ENCODE data around the gene BDNF.

The BDNF gene

DNA sequence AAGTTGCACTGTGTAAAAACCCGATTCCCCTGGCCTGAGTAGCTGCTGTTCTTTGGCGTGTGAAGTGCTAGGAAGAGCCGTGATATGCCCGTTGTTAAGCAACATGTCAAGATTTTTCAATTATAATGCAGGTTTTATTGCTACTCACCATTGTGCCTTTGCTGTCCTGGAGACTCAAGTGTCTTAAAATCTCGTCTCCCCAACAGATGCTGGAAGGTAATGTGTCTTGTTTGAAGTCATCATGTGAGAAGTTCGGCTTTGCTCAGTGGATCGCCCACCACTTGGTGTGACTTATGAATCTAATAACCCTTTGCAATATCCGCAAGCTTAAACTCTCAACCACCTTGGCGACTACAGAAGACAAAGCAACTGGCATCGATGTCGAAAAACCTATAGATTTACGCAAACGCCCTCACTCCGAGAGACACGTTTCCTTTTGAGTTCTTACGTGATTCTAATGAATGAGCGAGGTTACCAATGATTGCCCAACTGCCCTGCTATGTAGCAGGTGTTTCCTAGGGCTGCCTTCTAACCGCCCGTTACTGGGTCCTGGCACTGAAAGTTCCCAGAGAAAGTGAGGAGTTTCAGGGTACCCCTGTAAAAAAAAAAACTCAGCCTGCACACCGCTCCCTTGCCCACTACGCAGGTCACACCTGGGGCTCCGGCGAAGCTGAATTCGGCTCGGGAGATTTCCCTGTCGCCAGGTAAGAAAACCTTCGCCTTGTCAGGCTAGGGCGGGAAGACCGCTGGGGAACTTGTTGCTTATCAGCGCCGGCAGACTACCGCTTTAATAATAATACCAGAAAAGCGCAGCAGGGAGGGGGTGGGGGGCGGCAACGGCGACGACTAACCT, 21.2 kb upstream of the BDNF start:
- Histone ChIP-seq H3K9ac (ENCODE audit: insufficient read length) (no peak overlapping the region), H3K27ac (no peak overlapping the region), H3K9me3 (ENCODE audit: low read depth, low read length) (no peaks in the 10 kb centered on the region), H3K36me3 (ENCODE audit: insufficient read depth, low read length) (no peaks in the 10 kb centered on the region), H3K4me3 (no peak overlapping the region)
- DNase-seq (ENCODE audit: low read depth, low spot score) = no peak
- TF ChIP-seq EZH2 (IDR thresholded peaks at IDR 0.05) = no peak
- no peak for TF ChIP-seq POLR2AphosphoS5 (IDR thresholded peaks at IDR 0.05; ENCODE audit: borderline replicate concordance, low read depth, low read length)
- no peak for TF ChIP-seq FOXP2 (optimal IDR thresholded peaks at IDR 0.05; ENCODE audit: control extremely low read depth, extremely low read length, insufficient read depth)

- H3K36me3 ChIP-seq (ENCODE audit: insufficient read depth, low read length) = no peaks in the 10 kb centered on the region
- no peak for DNase-seq (ENCODE audit: low read depth, low spot score)
- H3K9me3 ChIP-seq (ENCODE audit: low read depth, low read length) = no peaks in the 10 kb centered on the region
- TF ChIP-seq EZH2 (IDR thresholded peaks at IDR 0.05) (no peak), POLR2AphosphoS5 (IDR thresholded peaks at IDR 0.05; ENCODE audit: borderline replicate concordance, low read depth, low read length) (no peak), FOXP2 (optimal IDR thresholded peaks at IDR 0.05; ENCODE audit: control extremely low read depth, extremely low read length, insufficient read depth) (no peak)
- no peak overlapping the region for H3K9ac ChIP-seq (ENCODE audit: insufficient read length)
- no peak overlapping the region for H3K27ac ChIP-seq
- no peak overlapping the region for H3K4me3 ChIP-seq
Measured at GRCh38 chr11:27720277-27720830, 20.1 kb upstream of the BDNF start.

DNA sequence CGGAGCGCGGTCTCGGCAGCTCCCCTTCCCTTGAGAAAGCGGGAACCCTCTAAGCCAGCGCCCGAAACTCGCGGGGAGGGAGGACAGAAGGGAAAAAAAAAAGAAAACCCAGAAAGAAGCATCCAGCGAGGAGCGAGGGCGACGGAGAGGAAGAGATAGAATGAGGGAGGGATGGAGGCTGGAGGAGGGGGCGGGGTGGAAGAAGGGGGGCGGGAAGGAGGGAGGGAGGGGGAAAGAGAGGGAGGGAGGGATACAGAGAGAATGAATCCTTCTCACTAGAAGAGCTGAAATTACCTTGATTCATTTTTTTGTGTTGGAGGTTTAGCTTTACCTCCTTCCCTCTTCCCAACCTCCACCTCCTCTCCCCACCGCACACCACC, 19.3 kb upstream of the BDNF start:
- DNase-seq (ENCODE audit: low read depth, low spot score) = no peak
- no peak for TF ChIP-seq POLR2AphosphoS5 (IDR thresholded peaks at IDR 0.05; ENCODE audit: borderline replicate concordance, low read depth, low read length)
- TF ChIP-seq FOXP2 (optimal IDR thresholded peaks at IDR 0.05; ENCODE audit: control extremely low read depth, extremely low read length, insufficient read depth) = no peak
- no peak for TF ChIP-seq EZH2 (IDR thresholded peaks at IDR 0.05)
- Histone ChIP-seq H3K9ac (ENCODE audit: insufficient read length) (no peak overlapping the region), H3K36me3 (ENCODE audit: insufficient read depth, low read length) (no peaks in the 10 kb centered on the region), H3K27ac (no peak overlapping the region), H3K9me3 (ENCODE audit: low read depth, low read length) (no peaks in the 10 kb centered on the region), H3K4me3 (no peak overlapping the region)

DNA sequence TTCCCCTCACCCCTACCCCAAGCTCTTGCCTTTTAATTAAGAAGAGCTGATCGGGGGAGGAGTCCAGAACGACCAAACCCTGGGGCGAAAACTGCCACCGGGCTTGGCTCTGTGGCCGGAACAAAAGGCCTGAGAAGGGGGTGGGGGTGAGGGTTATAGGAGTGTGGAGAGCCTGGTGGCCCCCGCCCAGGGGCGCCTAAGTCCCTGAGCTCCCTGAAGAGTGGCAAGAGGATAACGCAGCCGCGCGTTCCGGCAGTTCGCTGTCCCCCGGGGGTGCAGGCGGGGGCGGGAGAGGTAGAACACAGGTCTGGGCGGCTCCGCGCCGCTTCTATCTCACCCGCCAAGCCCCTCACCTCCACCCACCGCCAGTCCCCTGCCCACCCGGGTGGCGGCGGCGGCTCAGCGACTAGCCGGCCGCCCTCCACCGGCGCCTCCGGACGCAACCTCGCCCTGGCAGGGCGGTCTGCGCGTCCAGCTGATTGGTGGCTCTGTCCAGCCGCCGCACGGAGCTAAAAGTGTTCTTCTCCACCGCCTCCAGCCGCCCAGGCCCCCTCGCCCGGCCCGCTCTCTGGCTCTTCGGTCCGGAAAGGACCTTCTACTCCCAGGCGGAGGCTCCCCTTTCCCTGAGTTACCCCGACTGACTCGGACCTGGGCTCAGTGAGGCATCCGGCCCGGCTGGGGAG, 18.7 kb upstream of the BDNF start:
- Histone ChIP-seq H3K36me3 (ENCODE audit: insufficient read depth, low read length) (no peaks in the 10 kb centered on the region), H3K9me3 (ENCODE audit: low read depth, low read length) (no peaks in the 10 kb centered on the region), H3K4me3 (peak overlapping the region; percentile 70), H3K27ac (no peak overlapping the region), H3K9ac (ENCODE audit: insufficient read length) (no peak overlapping the region)
- DNase-seq (ENCODE audit: low read depth, low spot score) = no peak
- TF ChIP-seq FOXP2 (optimal IDR thresholded peaks at IDR 0.05; ENCODE audit: control extremely low read depth, extremely low read length, insufficient read depth) = no peak
- TF ChIP-seq EZH2 (IDR thresholded peaks at IDR 0.05) = peak; percentile 72

DNA sequence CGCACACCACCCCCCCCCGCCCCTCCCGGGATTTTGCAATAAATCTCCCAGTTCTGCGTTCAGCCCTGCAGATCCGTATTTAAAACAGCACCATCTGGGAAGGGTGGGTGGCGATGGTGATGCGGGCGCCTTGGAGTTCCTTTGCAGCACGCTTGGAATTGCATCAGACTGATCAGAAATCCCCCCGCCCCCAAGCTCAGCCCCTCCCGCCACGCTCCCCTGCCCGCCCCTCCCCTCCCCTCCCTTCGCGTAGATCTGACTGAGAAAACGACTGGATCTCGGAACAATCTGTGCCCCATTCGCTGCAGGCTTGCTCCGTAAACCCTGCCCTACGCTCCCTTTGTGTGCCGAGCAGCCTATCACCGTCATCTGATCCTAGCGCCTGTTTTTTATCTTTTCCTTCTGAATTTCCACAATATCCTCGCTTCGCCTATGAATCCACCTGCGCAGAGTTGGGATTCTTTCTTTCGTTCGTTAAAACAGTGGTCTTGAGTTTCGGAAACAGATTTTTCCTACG, 18.1 kb upstream of the BDNF start:
- Histone ChIP-seq H3K9me3 (ENCODE audit: low read depth, low read length) (no peaks in the 10 kb centered on the region), H3K4me3 (peak overlapping the region; percentile 70), H3K36me3 (ENCODE audit: insufficient read depth, low read length) (no peaks in the 10 kb centered on the region), H3K27ac (no peak overlapping the region), H3K9ac (ENCODE audit: insufficient read length) (no peak overlapping the region)
- TF ChIP-seq FOXP2 (optimal IDR thresholded peaks at IDR 0.05; ENCODE audit: control extremely low read depth, extremely low read length, insufficient read depth) (no peak), POLR2AphosphoS5 (IDR thresholded peaks at IDR 0.05; ENCODE audit: borderline replicate concordance, low read depth, low read length) (no peak), EZH2 (IDR thresholded peaks at IDR 0.05) (no peak)
- DNase-seq (ENCODE audit: low read depth, low spot score) = no peak

DNA sequence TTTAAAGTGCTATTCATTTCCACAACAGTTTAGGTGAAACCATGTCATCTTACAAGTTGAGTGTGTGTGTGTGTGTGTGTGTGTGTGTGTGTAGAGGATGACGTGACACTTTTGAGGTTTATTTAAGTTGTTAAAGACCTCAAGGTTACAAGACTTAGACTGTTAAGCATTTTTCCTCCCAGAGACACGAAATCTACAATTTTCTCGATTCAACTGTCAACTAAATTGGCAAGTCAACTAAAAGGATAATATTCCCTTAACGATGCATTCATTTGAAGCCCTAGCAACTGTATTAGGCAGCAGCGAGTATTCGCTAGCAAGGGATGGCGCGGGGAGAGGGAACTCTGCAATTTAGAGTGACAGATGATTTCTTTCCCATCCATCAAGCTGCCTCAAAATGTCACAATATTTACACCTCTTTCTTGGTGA, 17.6 kb upstream of the BDNF start:
- Histone ChIP-seq H3K9ac (ENCODE audit: insufficient read length) (no peak overlapping the region), H3K9me3 (ENCODE audit: low read depth, low read length) (no peaks in the 10 kb centered on the region), H3K4me3 (peak overlapping the region; percentile 70), H3K36me3 (ENCODE audit: insufficient read depth, low read length) (no peaks in the 10 kb centered on the region), H3K27ac (no peak overlapping the region)
- TF ChIP-seq FOXP2 (optimal IDR thresholded peaks at IDR 0.05; ENCODE audit: control extremely low read depth, extremely low read length, insufficient read depth) = no peak
- TF ChIP-seq EZH2 (IDR thresholded peaks at IDR 0.05) = no peak
- TF ChIP-seq POLR2AphosphoS5 (IDR thresholded peaks at IDR 0.05; ENCODE audit: borderline replicate concordance, low read depth, low read length) = no peak
- DNase-seq (ENCODE audit: low read depth, low spot score) = no peak

DNA sequence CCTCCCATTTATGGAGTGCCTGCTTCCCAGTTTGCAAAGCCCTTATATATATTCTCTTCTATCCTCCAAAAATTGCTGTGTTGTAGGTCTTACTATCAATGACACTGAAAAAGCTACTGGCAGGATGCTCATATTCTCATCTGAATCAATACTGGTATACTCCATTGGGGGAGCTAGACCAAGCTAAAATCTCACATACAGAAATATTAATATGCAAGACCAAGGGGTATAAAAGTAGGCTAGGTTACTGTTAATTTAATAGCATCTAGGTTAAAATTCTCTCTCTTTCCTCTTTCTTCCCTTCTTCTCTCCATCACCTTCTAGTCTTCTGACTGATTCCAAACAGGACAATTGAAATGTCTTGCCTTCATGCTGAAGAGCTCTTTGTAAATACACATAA, 17.1 kb upstream of the BDNF start:
- no peak for DNase-seq (ENCODE audit: low read depth, low spot score)
- Histone ChIP-seq H3K4me3 (no peak overlapping the region), H3K27ac (no peak overlapping the region), H3K9me3 (ENCODE audit: low read depth, low read length) (no peaks in the 10 kb centered on the region), H3K9ac (ENCODE audit: insufficient read length) (no peak overlapping the region), H3K36me3 (ENCODE audit: insufficient read depth, low read length) (no peaks in the 10 kb centered on the region)
- TF ChIP-seq EZH2 (IDR thresholded peaks at IDR 0.05) = no peak
- TF ChIP-seq FOXP2 (optimal IDR thresholded peaks at IDR 0.05; ENCODE audit: control extremely low read depth, extremely low read length, insufficient read depth) = no peak
- no peak for TF ChIP-seq POLR2AphosphoS5 (IDR thresholded peaks at IDR 0.05; ENCODE audit: borderline replicate concordance, low read depth, low read length)

DNA sequence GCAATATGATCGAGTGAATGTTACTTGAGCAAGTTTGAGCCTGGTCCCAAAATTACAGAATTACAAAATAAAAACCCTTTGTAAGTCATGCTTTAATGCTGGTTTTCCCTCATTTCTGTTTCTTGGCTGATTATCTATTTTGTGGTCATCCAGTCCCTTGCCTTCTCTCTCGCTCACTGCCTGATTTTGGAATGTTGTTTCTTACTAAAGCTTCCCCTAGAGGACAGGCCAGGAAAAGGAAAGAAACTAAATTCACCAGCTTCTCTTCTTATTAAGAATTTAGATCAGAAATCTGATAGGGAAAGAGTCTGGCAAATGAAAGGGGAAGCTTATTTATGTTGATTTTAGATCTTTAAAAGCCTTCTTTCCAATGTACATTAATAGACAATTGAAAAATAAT, 16.6 kb upstream of the BDNF start:
- no peaks in the 10 kb centered on the region for H3K9me3 ChIP-seq (ENCODE audit: low read depth, low read length)
- H3K9ac ChIP-seq (ENCODE audit: insufficient read length) = no peak overlapping the region
- H3K4me3 ChIP-seq = no peak overlapping the region
- DNase-seq (ENCODE audit: low read depth, low spot score) = no peak
- TF ChIP-seq POLR2AphosphoS5 (IDR thresholded peaks at IDR 0.05; ENCODE audit: borderline replicate concordance, low read depth, low read length) (no peak), EZH2 (IDR thresholded peaks at IDR 0.05) (no peak), FOXP2 (optimal IDR thresholded peaks at IDR 0.05; ENCODE audit: control extremely low read depth, extremely low read length, insufficient read depth) (no peak)
- no peaks in the 10 kb centered on the region for H3K36me3 ChIP-seq (ENCODE audit: insufficient read depth, low read length)
- H3K27ac ChIP-seq = no peak overlapping the region
